Spleen (tissue), 11 donors: ENCODE measurements around the gene PROM2. TPM values are rescaled to one million over a fixed set of nuclear protein-coding genes. Genes with fewer than 3 reads are reported as not detected.

Experiments
- DNase-seq: peaks from one replicate; pipeline ENCODE4 v3.0.0-alpha.2; 2020
- H3K27ac ChIP-seq, 8 donors: fragments of 200-600 bp; sonication (generic) in 7 of 8; 1 replicate in 4 of 8; 2 replicates in 4 of 8; pipeline versions ENCODE4 v1.5.0 to v1.8.0; 2016 to 2021; ENCODE audit warnings: inconsistent platforms in 4 of 8, mild to moderate bottlenecking in 4 of 8, moderate library complexity in 1 of 8
- H3K27me3 ChIP-seq, 7 donors: fragments of 200-600 bp; sonication (generic) in 6 of 7; replicated peaks in 1 of 7; 1 replicate in 4 of 7; 2 replicates in 3 of 7; pipeline versions ENCODE4 v1.5.0 to v1.8.0; 2016 to 2021; ENCODE audit warnings: inconsistent platforms in 3 of 7, mild to moderate bottlenecking in 1 of 7
- H3K36me3 ChIP-seq, 6 donors: fragments of 200-600 bp; sonication (generic) in 5 of 6; 1 replicate in 4 of 6; 2 replicates in 2 of 6; pipeline versions ENCODE4 v1.5.0 to v1.8.0; 2016 to 2021; ENCODE audit warnings: inconsistent platforms in 2 of 6
- H3K4me1 ChIP-seq, 6 donors: fragments of 200-600 bp; sonication (generic) in 5 of 6; 1 replicate in 3 of 6; 2 replicates in 3 of 6; pipeline versions ENCODE4 v1.5.0 to v1.8.0; 2016 to 2021; ENCODE audit warnings: inconsistent platforms in 3 of 6
- H3K4me3 ChIP-seq, 8 donors: fragments of 200-600 bp; sonication (generic) in 7 of 8; 1 replicate in 4 of 8; 2 replicates in 4 of 8; pipeline versions ENCODE4 v1.5.0 to v1.8.0; 2016 to 2021; ENCODE audit warnings: inconsistent platforms in 4 of 8, mild to moderate bottlenecking in 4 of 8, moderate library complexity in 2 of 8
- H3K9me3 ChIP-seq, 8 donors: fragments of 200-600 bp; sonication (generic) in 7 of 8; 1 replicate in 4 of 8; 2 replicates in 4 of 8; pipeline versions ENCODE4 v1.5.0 to v1.8.0; 2016 to 2021; ENCODE audit warnings: inconsistent platforms in 4 of 8
- CTCF ChIP-seq, 11 experiments: fragments of 200-600 bp in 7 of 11; fragments of 450-650 bp in 4 of 11; sonication (generic) in 4 of 11; IDR thresholded peaks in 8 of 11; conservative IDR thresholded peaks in 3 of 11; 1 replicate in 7 of 11; 2 replicates in 4 of 11; pipeline versions ENCODE4 v1.4.0 to v1.8.0; 2016 to 2021; ENCODE audit warnings: antibody characterized with exemption in 11 of 11, inconsistent platforms in 4 of 11, mild to moderate bottlenecking in 1 of 11
- POLR2A ChIP-seq, 3 donors: fragments of 450-650 bp; IDR thresholded peaks; one replicate each; pipeline ENCODE4 v1.5.1; 2017; ENCODE audit warnings: antibody characterized with exemption in 3 of 3, mild to moderate bottlenecking in 1 of 3
- POLR2AphosphoS5 ChIP-seq, 3 donors: sonication (generic); formaldehyde crosslinking; IDR thresholded peaks; one replicate each; pipeline ENCODE4 v1.5.1; 2017; ENCODE audit warnings: antibody characterized with exemption in 3 of 3
- WGBS, 5 donors: extraction: QIAGEN DNeasy Blood & Tissue Kit in 3 of 5; methylation state at CpG; one replicate each; pipeline versions ENCODE4 v1.1.5 to v1.1.7; 2013 to 2018; 5-methylcytosine and 5-hydroxymethylcytosine counted together
- intact Hi-C: fragments of 100-400 bp; cut with DNase I; formaldehyde crosslinking; loops from one replicate; pipeline ENCODE4 v1.15.0; 2023; ENCODE audit warnings: low total_unique reads
- polyA plus RNA-seq, 3 donors: library from polyadenylated mRNA; stranded (reverse); fragments of 200-250 nt; gene quantifications; one replicate each; pipeline ENCODE4 v1.2.1, GENCODE V29; 2013
- total RNA-seq, 7 donors: library from RNA; depleted of rRNA in 3 of 7; stranded (reverse); fragments of >200 nt in 3 of 7; fragmentation: NEBNext Ultra II Directional in 4 of 7; extraction: Animal tissue kit (Norgen Biotek cat#: 25700) in 4 of 7; gene quantifications; one replicate each; pipeline versions ENCODE4 v1.1.0 to v1.2.1, GENCODE V29; 2016 to 2021
- donor health status: healthy with polysubstance abuse.
- donor health status: DM: no; HTN: no; CAD: no; lungs with moderate emphysema.
- donor health status: DM: no; HTN: no; CAD: no.
- donor health status: Bipolar disorder and iron deficiency.
- donor health status: healthy.
- donor health status: DM: no; HTN: no; CAD: no.
- donor health status: DM: yes; HTN: yes; CAD: no.

Gene PROM2
- total and polyA plus RNA-seq, 10 donors = 0.21 to 4.9 (median 1.4) TPM

GRCh38 chr2:95234286-95234785, 39.9 kb upstream of the PROM2 start:
- H3K9me3 ChIP-seq = peaks cover 0 to 97% (median 83%) of the 10 kb centered on the region in 8 donors
- no peaks in the 10 kb centered on the region for H3K36me3 ChIP-seq
- no peak overlapping the region for H3K4me3 ChIP-seq
- intact Hi-C loops = no loop called here
- DNase-seq = no peak
- H3K27me3 ChIP-seq = no peaks in the 10 kb centered on the region
- no peak for TF ChIP-seq POLR2A (IDR thresholded peaks at IDR 0.05)
- TF ChIP-seq POLR2AphosphoS5 (IDR thresholded peaks at IDR 0.05) = no peak
- no peak for TF ChIP-seq CTCF (IDR thresholded peaks at IDR 0.05 in 8 of 11, conservative IDR thresholded peaks at IDR 0.05 in 3 of 11)
- WGBS, 5 donors = 85 to 89% (median 88%) methylated on average over 5 of the region's 5 CpGs
- no peak overlapping the region for H3K27ac ChIP-seq
- H3K4me1 ChIP-seq = no peaks in the 10 kb centered on the region

GRCh38 chr2:95234816-95235215, 39.4 kb upstream of the PROM2 start:
- no peak for DNase-seq
- H3K4me1 ChIP-seq = no peaks in the 10 kb centered on the region
- no peak overlapping the region for H3K4me3 ChIP-seq
- H3K27me3 ChIP-seq = no peaks in the 10 kb centered on the region
- H3K27ac ChIP-seq = no peak overlapping the region
- 90 to 96% (median 93%) methylated on average over 3 of the region's 3 CpGs for WGBS, 5 donors
- no peaks in the 10 kb centered on the region for H3K36me3 ChIP-seq
- peaks cover 0 to 97% (median 85%) of the 10 kb centered on the region in 8 donors for H3K9me3 ChIP-seq
- intact Hi-C loops = no loop called here
- no peak for TF ChIP-seq CTCF (IDR thresholded peaks at IDR 0.05 in 8 of 11, conservative IDR thresholded peaks at IDR 0.05 in 3 of 11)
- TF ChIP-seq POLR2AphosphoS5 (IDR thresholded peaks at IDR 0.05) = no peak
- no peak for TF ChIP-seq POLR2A (IDR thresholded peaks at IDR 0.05)

- Histone ChIP-seq H3K36me3 (no peaks in the 10 kb centered on the region), H3K4me1 (no peaks in the 10 kb centered on the region), H3K4me3 (no peak overlapping the region), H3K9me3 (peaks cover 0 to 98% (median 94%) of the 10 kb centered on the region in 8 donors), H3K27ac (no peak overlapping the region), H3K27me3 (no peaks in the 10 kb centered on the region)
- no peak for DNase-seq
- intact Hi-C loops = no loop called here
- TF ChIP-seq CTCF (IDR thresholded peaks at IDR 0.05 in 8 of 11, conservative IDR thresholded peaks at IDR 0.05 in 3 of 11) = no peak
- no peak for TF ChIP-seq POLR2AphosphoS5 (IDR thresholded peaks at IDR 0.05)
- TF ChIP-seq POLR2A (IDR thresholded peaks at IDR 0.05) = no peak
Measured at GRCh38 chr2:95238131-95238530, 36.1 kb upstream of the PROM2 start.

GRCh38 chr2:95240091-95240490, 34.2 kb upstream of the PROM2 start:
- intact Hi-C loops = no loop called here
- no peak overlapping the region for H3K4me3 ChIP-seq
- H3K4me1 ChIP-seq = no peaks in the 10 kb centered on the region
- no peaks in the 10 kb centered on the region for H3K27me3 ChIP-seq
- peaks cover 0 to 95% (median 84%) of the 10 kb centered on the region in 8 donors for H3K9me3 ChIP-seq
- TF ChIP-seq POLR2AphosphoS5 (IDR thresholded peaks at IDR 0.05) = no peak
- no peak for TF ChIP-seq CTCF (IDR thresholded peaks at IDR 0.05 in 8 of 11, conservative IDR thresholded peaks at IDR 0.05 in 3 of 11)
- no peak for TF ChIP-seq POLR2A (IDR thresholded peaks at IDR 0.05)
- no peaks in the 10 kb centered on the region for H3K36me3 ChIP-seq
- no peak for DNase-seq
- H3K27ac ChIP-seq = no peak overlapping the region
- WGBS, 5 donors = 92 to 97% (median 93%) methylated on average over 5 of the region's 5 CpGs
